GM18526 (cell line): Measurements from ENCODE around the gene RAB8A.

Experiments used
- POLR2A ChIP-seq: IDR thresholded peaks from 3 replicates; pipeline ENCODE4 v1.6.1; 2011; ENCODE audit not compliant: insufficient read length; ENCODE audit errors: extremely low read depth

The RAB8A gene

GRCh38 chr19:16095071-16095571, 16.6 kb upstream of the RAB8A start:
- no peak for TF ChIP-seq POLR2A

GRCh38 chr19:16096280-16096855, 15.3 kb upstream of the RAB8A start:
- no peak for TF ChIP-seq POLR2A

- TF ChIP-seq POLR2A = no peak
Observed at GRCh38 chr19:16098416-16098768, 13.3 kb upstream of the RAB8A start.

GRCh38 chr19:16098821-16099220, 12.9 kb upstream of the RAB8A start:
- no peak for TF ChIP-seq POLR2A

GRCh38 chr19:16100524-16100923, 11.2 kb upstream of the RAB8A start:
- no peak for TF ChIP-seq POLR2A

- TF ChIP-seq POLR2A = no peak
Observed at GRCh38 chr19:16104722-16105121, 7.0 kb upstream of the RAB8A start.

GRCh38 chr19:16106121-16106520, 5.6 kb upstream of the RAB8A start:
- TF ChIP-seq POLR2A = no peak

- peak; percentile 79 for TF ChIP-seq POLR2A
Observed at GRCh38 chr19:16111909-16112752, 442 bp downstream of the RAB8A start.

- no peak for TF ChIP-seq POLR2A
Observed at GRCh38 chr19:16112778-16113177, 1.1 kb downstream of the RAB8A start.

- no peak for TF ChIP-seq POLR2A
Observed at GRCh38 chr19:16113727-16114126, 2.0 kb downstream of the RAB8A start.

- no peak for TF ChIP-seq POLR2A
Observed at GRCh38 chr19:16115301-16116039, 3.8 kb downstream of the RAB8A start.

GRCh38 chr19:16116067-16116466, 4.4 kb downstream of the RAB8A start:
- no peak for TF ChIP-seq POLR2A

GRCh38 chr19:16117594-16118033, 5.9 kb downstream of the RAB8A start:
- TF ChIP-seq POLR2A = peak; percentile 31

- peak; percentile 44 for TF ChIP-seq POLR2A
Observed at GRCh38 chr19:16118489-16119033, 6.9 kb downstream of the RAB8A start.

GRCh38 chr19:16121141-16121540, 9.5 kb downstream of the RAB8A start:
- no peak for TF ChIP-seq POLR2A
